ENCODE measurements around the gene ZNF311.

DNA sequence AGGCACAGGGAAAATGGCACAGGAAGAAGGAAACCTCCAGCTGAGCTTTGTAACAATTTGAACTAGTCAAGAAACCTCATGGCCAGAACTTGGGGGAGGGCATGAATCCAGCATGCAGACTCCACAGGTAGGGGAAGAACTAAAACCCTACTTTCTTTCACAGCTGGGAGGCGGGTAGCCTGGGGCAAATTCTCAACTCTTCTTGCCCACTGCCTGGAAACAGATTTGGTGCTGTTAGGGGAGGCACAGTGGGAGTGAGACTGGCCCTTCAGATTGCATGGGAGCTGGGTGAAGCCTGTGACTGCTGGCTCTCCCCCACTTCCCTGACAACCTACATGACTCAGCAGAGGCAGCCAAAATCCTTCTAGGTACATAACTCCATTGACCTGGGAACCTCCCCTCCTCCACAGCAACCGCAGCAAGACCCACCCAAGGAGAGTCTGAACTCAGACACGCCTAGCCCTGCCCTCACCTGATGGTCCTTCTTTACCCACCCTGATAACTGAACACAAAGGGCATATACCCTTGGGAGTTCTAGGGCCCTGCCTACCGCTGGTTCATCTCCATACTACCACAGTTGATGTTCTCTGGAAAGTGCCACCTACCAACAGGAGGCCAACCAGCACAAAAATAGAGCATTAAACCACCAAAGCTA lies 44.1 kb downstream of the ZNF311 start:
- TF ChIP-seq, protein P1, sequence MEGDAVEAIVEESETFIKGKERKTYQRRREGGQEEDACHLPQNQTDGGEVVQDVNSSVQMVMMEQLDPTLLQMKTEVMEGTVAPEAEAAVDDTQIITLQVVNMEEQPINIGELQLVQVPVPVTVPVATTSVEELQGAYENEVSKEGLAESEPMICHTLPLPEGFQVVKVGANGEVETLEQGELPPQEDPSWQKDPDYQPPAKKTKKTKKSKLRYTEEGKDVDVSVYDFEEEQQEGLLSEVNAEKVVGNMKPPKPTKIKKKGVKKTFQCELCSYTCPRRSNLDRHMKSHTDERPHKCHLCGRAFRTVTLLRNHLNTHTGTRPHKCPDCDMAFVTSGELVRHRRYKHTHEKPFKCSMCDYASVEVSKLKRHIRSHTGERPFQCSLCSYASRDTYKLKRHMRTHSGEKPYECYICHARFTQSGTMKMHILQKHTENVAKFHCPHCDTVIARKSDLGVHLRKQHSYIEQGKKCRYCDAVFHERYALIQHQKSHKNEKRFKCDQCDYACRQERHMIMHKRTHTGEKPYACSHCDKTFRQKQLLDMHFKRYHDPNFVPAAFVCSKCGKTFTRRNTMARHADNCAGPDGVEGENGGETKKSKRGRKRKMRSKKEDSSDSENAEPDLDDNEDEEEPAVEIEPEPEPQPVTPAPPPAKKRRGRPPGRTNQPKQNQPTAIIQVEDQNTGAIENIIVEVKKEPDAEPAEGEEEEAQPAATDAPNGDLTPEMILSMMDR (IDR thresholded peaks at IDR 0.05), result no peak
- no peak for TF ChIP-seq POLR2A (IDR thresholded peaks at IDR 0.05)
